HG02973 (cell line): ENCODE measurements around the gene PRKAG2.
"Not testable (repeated sequence)": the region's sequence is repeated elsewhere in the genome, so short reads cannot be mapped to it uniquely, and the experiment has no call there.

Source experiments
- ATAC-seq: cut with Tn5 transposase; IDR thresholded peaks from one replicate; pipeline ENCODE4 v1.9.1; 2021; ENCODE audit warnings: moderate library complexity; ENCODE audit not compliant: unreplicated experiment

PRKAG2 gene

DNA sequence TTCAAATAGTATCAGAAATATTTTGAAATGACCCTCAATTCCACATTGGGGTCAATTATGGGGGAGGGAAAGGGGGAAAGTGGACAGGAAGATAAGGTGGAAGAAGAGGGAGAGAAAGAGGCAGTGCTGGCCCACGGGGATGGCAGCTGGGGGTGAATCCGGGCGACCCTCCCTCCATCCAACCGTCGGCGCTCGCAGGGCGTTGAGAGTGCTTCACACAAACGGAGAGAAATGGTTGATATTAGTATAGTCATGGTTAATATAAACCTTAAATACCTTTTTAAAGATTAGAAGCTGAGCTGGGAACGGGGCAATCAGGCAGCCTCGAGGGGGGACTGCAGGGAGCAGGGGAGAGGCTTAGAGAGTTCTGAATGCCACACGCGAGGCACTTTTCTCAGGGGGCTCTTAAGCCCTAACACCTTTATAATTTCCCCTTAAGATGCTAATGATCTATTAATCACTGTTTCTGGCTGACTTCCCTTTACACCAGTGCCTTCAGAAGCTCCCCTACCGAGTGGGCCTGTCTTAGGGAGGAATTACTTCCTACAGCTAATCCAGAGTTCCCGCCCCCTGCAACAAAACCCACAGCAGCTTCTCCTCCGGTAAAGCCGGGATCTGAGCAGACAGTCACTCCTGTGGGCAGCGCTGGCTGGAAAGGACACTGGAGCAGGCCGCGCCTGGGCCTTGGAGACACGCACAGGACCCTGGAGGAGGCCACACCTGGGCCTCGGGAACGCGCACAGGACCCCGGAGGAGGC lies 39.5 kb downstream of the PRKAG2 start:
- no peak for ATAC-seq

DNA sequence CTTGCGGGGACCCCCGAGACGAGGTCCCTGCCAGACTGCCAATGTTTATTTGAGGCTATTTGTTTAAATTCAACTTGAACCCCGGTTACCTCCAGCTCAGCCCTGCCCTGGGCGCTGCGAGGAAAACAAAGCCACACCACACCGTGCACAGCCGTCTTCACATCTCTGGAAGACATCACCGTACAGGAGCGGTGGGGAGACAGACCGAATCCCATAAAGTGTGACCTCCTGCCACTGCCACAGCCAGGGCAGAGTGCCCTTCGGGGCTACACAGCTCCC lies 40.0 kb downstream of the PRKAG2 start:
- ATAC-seq, result no peak

DNA sequence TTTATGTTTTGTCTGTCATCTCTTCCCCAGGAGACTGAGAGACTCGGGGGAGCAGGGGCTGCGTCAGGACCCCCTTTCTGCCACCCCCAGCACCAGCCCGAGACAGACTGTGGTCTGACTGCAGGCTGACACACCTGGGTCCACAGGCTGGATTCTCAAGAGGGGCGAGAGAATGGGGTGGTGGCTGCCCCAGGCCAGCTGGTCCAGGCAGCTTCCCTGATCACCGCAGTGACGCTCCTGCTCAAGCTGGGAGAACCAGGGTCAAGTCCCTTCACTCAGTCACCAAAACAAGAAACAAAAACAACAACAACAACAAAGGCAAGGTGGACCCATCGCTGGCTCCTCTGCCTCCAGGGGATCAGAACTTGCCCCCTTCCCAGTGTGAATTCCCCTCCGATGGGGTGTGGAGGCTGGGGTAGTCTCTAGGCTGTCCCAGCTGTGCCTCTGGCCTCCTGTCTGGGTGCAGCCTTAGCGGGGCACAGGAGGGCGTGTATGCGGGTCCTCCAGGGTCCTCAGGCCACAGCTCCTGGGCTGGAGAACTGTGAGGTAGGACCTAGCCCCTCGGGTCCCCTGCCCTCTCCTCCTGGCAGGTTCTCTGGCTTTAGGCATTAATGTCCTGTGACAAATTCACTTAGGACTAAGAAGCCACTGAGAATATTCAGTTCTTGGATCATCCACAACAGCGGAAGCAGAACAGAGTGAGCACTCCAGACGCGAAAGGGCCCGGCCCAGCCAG lies 40.6 kb downstream of the PRKAG2 start:
- ATAC-seq, result no peak

DNA sequence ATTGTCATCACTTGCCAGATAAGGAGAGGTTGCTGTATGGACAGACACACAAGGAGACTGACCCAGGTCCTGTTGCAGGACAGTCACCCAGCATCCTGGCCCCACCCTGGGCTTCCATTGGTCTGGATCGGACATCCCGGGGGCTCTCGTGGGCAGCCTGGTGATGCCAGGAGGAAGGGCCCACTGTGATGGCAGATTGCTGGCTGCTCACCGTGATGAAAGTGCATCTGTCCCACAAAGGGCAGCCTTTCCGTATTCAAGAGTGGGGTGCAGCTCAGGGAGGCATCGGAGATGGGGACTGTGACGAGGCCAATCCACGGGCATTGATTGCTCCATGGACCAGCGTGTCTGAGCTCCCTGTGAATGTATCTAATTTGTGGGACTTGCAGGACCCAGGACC lies 41.3 kb downstream of the PRKAG2 start:
- ATAC-seq, result no peak

DNA sequence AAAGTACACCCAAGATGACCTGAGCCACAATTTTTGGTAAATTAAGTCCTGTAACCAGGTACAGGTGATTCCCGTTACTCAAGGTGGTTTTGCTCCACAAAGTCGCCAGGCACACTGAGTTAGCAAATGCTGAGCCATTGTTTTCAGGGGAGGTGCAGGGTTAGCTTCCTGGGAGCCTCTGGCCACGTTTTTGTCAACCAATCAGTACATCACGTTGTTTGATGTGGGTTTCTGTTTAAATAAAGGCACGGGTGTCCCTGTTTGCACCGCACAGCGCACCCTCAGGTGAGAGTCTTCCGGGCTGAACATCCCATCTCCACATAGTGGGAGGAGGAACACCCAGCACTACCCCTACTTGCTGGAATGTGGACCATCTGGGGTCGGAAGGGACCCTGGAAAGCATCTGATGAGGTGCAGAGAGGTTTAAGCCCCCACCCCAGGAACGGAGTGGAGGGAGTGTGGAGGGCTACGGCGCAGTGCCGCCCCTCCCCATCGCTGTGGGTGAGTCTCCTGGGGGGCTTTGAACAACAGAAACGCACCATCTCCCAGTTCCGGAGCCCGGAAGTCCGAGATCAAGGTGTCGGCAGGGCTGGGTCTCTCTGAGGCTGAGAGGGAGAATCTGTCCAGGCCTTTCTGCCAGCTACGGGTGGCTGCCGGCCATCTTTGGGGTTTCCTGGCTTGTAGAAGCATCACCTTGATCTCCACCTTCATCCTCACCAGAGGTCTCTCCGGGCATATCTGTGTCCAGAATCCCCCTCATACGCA lies 42.5 kb downstream of the PRKAG2 start:
- ATAC-seq, result no peak

DNA sequence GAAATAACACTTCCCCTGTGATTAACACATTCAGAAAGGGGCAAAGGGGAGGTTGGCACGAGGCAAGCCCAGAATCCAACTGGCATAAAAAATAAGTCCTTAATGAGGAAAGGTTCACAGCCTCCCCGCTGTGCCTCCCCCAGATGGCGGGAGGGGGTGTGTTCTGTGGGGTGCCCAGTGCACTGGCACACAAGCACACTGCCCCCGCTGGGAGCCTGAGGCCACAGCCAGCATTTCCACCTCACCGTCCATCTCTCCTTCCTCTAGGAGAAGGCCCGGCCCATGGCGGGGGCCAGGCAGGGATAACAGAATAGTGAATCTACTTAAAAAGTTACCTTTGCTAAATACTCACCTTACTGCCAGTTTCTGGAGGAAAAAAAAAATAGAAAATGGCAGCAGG lies 43.2 kb downstream of the PRKAG2 start:
- no peak for ATAC-seq

DNA sequence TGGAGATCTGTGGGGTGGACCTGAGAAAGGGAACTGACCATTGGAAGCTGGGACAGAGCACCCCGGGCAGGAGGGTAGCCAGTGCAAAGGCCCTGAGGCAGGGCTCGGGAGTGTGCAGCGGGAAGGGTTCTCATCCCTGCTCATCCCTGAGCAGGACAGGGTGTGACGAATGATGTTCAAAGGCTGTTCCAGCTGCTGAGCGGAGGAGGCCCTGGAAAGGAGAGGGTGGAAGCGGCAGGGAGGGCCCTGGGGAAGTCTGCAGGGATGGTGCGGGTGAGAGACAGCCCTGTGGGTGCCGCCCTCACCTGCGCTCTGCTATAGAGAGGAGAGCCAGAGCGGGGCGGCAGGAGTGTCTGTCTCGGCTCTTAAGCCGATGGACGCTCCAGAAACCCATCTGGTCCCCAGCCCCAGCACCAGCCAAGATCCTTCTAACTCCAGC lies 43.7 kb downstream of the PRKAG2 start:
- no peak for ATAC-seq

DNA sequence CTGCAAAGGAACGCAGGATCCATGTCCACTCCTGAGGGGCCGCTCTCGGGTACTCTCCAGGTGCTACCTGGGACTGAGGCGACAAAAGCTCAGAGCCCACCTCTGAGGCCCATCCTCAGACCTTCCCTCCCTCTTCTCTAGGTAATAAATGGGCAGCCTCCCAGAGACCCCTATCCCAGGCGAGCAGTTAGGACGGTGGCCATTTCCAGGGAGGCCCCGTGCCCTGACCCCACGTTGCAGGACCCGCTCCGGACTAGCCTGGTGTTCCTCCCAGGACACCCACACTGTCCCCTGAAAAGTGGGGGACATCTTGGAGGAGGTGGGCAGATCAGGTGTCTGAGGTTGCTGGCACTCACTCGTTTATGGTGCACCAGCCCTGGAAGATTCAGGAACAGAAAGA lies 44.3 kb downstream of the PRKAG2 start:
- ATAC-seq, result no peak

DNA sequence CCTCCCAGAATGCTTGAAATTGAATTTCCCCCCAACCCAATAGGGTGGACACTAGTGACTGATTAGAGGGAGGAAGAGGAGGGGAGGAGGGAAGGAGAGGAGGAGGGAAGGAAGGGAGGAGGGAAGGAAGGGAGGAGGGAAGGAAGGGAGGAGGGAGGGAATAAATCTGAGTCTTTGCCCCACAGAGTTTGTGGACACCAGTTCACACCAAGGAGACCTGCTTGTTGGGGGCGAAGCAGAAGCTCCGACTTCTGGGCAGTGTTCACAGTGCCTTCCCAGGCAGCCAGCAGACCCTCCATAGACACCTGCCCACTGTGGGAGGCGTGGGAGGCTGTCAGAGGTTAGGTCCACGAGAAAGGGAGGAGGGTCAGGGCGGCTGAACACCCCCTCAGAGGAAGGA lies 44.8 kb downstream of the PRKAG2 start:
- ATAC-seq, result no peak

DNA sequence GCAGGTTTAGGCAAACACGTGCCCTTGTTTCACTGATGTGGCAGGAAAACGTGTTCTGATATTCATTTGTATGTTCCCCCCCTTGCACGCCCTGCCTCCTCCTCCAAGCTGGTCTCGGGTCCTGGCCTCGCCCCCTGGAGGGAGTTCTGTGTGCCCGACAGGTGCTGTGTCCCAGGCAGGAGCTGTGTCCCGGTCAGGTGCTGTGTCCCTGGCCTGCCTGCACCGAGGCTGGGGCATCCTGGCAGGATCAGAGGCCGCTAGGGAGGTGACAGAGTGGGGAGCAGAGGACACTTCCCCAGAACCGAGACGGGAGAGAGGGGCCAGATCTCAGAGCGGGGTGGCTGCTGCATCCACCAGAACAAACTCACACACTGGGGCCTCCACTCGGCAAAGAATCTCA lies 45.3 kb downstream of the PRKAG2 start:
- no peak for ATAC-seq

DNA sequence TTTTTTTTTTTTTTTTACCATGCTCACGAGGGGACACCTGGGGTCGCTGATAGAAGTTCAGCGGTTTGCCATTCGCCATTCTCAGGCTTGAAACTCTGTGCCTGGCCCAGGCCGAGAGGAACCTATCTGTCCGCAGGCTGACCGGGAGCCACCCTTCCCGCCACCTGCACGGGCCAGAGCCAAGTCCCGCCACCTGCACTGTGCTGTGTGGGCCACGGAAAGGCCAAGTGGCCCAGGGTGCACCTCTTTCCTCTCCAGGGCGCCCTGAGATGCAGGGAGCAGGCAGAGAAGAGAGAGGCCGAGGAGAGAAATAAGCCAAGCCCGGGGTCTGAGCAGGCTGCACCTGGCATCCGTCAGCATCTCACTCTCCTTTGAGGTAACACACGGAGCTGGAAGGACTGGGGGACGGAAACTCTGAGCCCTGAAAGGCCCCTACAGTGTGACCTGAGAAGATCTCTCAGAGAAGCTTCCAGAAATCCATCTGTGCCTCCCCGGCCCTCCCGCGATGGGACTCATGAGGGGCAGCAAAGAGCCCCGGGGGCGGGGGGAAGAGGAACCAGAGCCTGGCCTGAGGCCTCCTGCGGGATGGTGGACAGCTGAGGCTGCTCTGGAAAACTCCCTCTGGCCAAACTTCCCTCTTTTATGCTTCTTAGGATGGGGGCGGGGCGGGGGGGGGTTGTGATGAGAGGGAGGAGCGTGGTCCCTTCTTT lies 46.6 kb downstream of the PRKAG2 start:
- no peak for ATAC-seq

DNA sequence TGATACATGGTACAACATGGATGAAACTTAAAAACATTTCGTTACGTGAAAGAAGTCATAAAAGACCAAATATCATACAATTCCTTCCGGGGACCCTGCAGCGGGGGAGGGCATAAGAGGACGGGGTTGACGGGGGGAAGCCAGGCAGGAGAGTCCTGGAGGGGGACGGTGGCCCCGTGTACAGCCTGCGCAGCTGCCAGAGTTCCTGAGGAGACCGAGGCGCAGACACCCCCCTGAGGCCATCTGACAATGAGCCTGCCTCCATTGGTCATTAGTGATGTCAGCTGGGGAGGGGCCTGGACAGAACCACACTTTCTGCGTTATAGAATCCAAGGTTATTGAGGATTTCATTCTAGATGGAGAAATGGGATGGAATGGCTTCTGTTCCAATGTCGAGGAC lies 47.2 kb downstream of the PRKAG2 start:
- ATAC-seq, result no peak

DNA sequence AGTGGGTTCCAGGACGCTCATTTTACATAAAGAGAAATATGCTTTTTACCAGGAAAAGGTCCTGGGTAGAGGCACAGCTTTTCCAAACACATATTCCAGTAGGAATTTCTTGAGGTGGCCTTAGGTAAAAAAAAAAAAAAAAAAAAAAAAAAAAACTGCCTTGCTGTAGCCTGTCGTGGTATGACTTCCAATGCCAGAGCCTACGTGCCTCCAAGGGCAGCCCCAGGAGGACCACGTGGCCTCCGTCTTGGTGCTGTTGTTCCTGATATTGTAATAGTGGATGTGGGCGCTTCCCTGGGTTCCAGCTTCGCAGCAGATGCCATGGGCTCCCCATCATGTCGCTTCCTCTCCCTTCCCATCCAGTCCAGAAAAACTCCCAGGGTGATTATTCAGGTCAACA lies 49.3 kb downstream of the PRKAG2 start:
- ATAC-seq, result no peak

DNA sequence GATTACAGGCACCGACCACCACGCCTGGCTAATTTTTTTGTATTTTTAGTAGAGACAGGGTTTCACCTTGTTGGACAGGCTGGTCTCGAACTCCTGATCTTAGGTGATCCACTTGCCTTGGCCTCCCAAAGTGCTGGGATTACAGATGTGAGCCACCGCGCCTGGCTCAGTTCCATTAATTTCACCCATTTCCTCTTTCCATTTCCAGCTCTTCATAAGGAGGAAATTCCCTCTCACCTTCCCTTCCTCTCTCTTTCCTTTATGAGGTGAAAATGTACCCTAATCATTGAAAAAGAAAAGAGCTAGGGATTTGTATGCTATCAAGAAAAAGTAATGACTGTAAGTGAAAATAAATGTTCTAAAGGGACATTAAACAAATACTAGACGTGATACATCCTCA lies 50.6 kb downstream of the PRKAG2 start:
- not testable (repeated sequence) for ATAC-seq

DNA sequence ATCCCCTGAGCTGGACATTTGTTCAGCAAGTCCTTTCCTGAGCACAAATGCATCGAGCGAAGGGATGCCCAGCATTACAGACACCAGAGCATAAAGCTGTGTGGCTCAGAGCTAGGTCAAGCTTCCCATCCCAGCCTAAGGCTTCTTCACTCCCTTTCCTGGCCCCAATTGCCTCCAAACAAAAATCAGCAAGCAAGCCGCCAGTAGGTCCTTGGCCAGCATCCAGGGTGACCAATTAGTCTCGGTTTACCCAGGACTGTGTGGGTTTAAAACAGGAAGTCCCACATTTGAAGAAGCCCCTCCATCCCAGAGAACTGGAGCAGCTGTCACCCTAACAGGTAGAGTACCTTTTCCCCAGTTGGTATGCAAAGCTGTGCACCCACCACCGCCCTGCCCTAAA lies 51.2 kb downstream of the PRKAG2 start:
- ATAC-seq, result no peak

DNA sequence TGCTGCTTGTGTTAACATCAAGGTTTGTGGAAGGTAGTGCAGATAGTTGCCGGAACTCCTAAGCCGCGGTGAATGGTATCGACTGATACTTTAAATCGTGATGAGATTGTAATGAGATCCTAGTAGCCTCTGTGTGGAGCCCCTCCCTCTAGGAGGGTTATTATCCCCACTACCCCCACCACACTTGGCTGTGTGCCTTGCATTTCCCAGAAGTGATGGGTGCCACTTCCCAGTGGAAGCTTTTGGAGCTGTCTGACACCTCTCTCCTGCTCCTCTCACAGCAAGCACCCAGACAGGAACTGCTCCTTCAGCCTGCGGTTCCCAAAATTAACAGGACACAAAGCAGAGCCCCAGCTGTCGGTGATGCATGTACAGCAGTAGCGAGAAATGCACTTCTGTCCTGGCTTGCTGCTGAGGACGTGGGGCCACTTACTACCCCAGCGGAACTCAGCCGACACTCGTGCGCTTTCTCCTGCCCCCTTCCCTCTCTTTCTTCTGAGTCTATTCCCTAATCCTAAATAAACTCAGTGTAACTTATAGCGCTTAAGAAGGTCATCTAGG lies 52.5 kb downstream of the PRKAG2 start:
- ATAC-seq, result no peak

DNA sequence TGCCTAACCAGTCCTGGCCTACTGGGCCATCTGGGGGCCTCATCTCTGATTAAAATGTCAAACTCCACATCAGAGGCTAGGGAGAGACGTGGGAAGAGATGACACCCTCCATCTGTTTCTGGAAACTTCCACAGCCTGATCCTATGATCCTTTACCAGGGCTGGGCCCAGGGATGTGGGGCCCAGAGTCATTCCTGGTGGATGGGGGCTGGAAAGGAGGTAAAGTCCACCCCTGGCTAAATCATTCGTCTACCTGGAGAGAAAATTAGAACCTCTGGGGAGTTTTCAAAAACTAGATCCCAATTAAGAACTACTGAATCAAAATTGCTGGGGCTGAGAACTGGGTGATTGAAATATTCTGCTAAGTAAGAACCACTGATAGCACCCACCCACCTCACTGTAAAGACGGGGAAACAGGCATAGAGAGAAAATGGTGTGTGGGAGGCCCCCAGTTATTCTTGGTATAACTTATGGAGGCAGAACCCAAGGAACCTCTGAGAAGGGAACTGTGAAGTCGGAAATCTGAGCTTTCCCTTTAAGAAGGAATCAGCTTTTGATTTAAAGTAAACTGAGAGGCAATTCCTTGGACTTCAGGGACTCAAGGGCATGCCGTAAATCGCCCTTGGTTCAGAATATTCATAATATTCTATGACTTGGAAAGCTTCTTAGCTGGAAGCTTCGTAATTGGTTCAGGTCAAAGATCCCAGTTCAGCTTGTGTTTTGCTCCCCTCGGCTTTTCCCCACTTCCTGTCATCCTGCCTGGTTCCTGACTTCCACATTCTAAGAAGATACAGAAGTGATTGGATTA lies 53.1 kb downstream of the PRKAG2 start:
- no peak for ATAC-seq

DNA sequence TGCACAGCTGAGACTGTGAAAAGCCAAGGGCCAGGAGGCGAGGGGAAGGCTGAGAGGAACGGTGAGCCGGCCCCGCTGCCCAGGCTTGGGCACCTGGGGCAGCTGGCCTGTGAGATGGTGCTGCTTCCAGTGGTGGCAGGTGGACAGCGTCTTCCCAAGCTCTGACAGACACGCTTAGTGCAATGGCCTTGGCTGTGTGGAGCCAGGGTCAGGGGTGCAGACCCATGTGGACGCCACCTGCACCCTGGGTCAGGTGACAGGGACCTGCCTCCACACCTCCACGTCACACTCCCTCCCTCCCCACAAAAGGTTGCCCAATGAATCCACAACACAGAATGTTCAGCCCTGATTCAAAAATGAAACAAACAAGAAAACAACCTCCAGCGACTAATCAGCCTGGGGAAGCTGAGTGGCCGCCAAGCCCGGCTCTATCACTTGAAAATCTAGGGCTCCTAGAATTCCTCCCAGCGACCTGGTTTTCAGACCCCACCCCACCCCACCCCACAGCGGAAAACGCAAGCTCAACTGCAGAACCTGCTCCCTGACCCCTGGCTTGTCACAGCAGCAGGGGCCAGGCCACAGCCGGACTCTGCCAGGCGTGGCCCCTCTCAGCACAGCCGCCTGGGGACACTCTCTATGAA lies 54.3 kb downstream of the PRKAG2 start:
- no peak for ATAC-seq

DNA sequence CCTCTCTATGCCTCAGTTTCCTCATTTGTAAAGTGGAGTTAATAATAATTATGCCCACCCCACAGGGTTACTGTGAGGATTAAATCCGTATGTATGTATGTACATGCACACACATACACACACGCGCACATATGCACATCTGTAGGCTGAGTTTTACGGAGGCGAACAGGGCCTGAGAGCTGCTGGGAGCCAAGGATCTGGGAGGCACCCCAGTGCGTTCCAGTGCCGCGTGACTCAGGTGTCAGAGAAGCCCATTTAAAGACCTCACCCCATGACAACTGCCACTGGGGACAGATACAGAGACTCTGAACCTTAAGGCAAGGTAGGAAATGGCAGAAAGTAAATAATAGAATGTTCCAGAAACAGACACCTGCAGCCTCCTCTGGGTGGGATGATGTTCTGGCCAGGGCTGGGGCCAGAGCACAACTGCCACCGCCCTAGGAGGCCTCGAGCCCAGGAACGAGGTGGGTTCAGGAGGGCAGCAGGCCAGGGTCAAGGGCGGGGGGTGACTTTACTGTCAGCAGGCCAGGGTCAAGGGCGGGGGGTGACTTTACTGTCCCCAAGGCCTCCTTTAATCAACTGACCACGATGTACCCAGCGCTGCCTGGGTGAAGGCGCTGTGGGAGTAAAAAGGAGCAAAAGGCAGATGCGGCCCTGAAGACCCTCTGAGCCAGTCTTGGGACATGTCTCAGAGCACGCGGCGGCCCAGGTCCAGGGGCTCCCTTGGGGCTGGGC lies 54.9 kb downstream of the PRKAG2 start:
- no peak for ATAC-seq
